GM12878 (cell line): ENCODE data around the gene SYNJ2. TPM values are rescaled to one million over a fixed set of nuclear protein-coding genes. Genes with fewer than 3 reads are reported as not detected.

Source experiments
- ATAC-seq: fragments of 200-7000 bp; cut with Tn5 transposase; 3 replicates; pipeline ENCODE4 v1.9.1; 2020; ENCODE audit warnings: mild to moderate bottlenecking, moderate library complexity
- BruUV-seq: library from RNA; stranded (reverse); fragments of 400-500 nt; replicated peaks from 2 replicates; lab custom pipeline; 2021; lab: Mats Ljungman, UMichigan
- CTCF ChIA-PET: fragments of 300-600 bp; sonication (Branson Sonifier 250); formaldehyde crosslinking; extraction: SDS; loops from one replicate; lab custom pipeline; 2021; ENCODE audit warnings: inconsistent platforms; lab: Yijun Ruan, JAX
- POLR2A ChIA-PET: fragments of 350-600 bp; formaldehyde crosslinking; extraction: SDS; loops from one replicate; lab custom pipeline; 2021; ENCODE audit warnings: inconsistent platforms; lab: Charles Lee
- RAD21 ChIA-PET: fragments of 300-600 bp; sonication (Branson Sonifier 250); formaldehyde crosslinking; loops from one replicate; lab custom pipeline; 2023; ENCODE audit warnings: antibody characterized with exemption; ENCODE audit not compliant: unreplicated experiment; lab: Charles Lee
- SMC1A ChIA-PET: fragments of 300-600 bp; sonication (Branson Sonifier 250); formaldehyde crosslinking; loops from one replicate; lab custom pipeline; 2023; ENCODE audit not compliant: unreplicated experiment, uncharacterized antibody; lab: Charles Lee
- DNase-seq: peaks from one replicate; pipeline ENCODE4 v3.0.0-alpha.2; 2011; ENCODE audit warnings: low read depth, low spot score
- FAIRE-seq: peaks from 3 replicates; lab custom pipeline; 2011; peaks lifted over from hg19 to GRCh38; lab: Jason Lieb, UNC
- H2AFZ ChIP-seq: 2 replicates; pipeline ENCODE4 v1.6.0; 2011; ENCODE audit warnings: low read depth, low read length, control low read depth; ENCODE audit not compliant: control insufficient read depth
- H3K27ac ChIP-seq: 2 replicates; pipeline ENCODE4 v1.5.1; 2011; ENCODE audit warnings: control low read depth; ENCODE audit not compliant: control insufficient read depth, insufficient read depth
- H3K27me3 ChIP-seq, 2 experiments: replicated peaks in 1 of 2; 2 replicates each; pipeline versions ENCODE4 v1.6.0 to v1.6.1; 2011; ENCODE audit warnings: low read length in 1 of 2; ENCODE audit not compliant: control insufficient read depth in 2 of 2, insufficient read depth in 2 of 2
- H3K36me3 ChIP-seq, 2 experiments: 2 replicates each; pipeline ENCODE4 v1.5.1; 2011; ENCODE audit warnings: low read length in 1 of 2; ENCODE audit not compliant: control insufficient read depth in 2 of 2, insufficient read depth in 2 of 2
- H3K4me1 ChIP-seq: 2 replicates; pipeline ENCODE4 v1.6.1; 2011; ENCODE audit warnings: mild to moderate bottlenecking, low read length, moderate library complexity, mixed read lengths; ENCODE audit not compliant: control insufficient read depth, insufficient read depth
- H3K4me2 ChIP-seq: 2 replicates; pipeline ENCODE4 v1.6.0; 2011; ENCODE audit warnings: control low read depth; ENCODE audit not compliant: control insufficient read depth, insufficient read depth
- H3K4me3 ChIP-seq: fragments of 200-600 bp; sonication (generic); 2 replicates; pipeline ENCODE4 v1.5.1; 2016
- H3K79me2 ChIP-seq: 2 replicates; pipeline ENCODE4 v1.6.0; 2011; ENCODE audit warnings: low read length; ENCODE audit not compliant: control insufficient read depth, insufficient read depth
- H3K9ac ChIP-seq: 2 replicates; pipeline ENCODE4 v1.8.0; 2011; ENCODE audit warnings: low read length, control low read depth, mixed read lengths; ENCODE audit not compliant: control insufficient read depth, insufficient read depth
- H3K9me3 ChIP-seq: replicated peaks from 3 replicates; pipeline ENCODE4 v1.5.1; 2011; ENCODE audit warnings: mild to moderate bottlenecking, low read length; ENCODE audit not compliant: control insufficient read depth, insufficient read depth
- H4K20me1 ChIP-seq: 2 replicates; pipeline ENCODE4 v1.6.0; 2011; ENCODE audit not compliant: control insufficient read depth, insufficient read depth
- CBX5 ChIP-seq: sonication (generic); IDR thresholded peaks from 2 replicates; pipeline ENCODE4 v1.6.1; 2016; ENCODE audit warnings: low read depth, moderate library complexity, mild to moderate bottlenecking, inconsistent platforms
- CREB1 ChIP-seq: IDR thresholded peaks from 2 replicates; pipeline ENCODE4 v1.6.1; 2012; ENCODE audit warnings: low read depth, mild to moderate bottlenecking, inconsistent platforms
- JUND ChIP-seq: IDR thresholded peaks from 2 replicates; pipeline ENCODE4 v1.6.1; 2012; ENCODE audit warnings: low read depth, mild to moderate bottlenecking, low read length, improper control_type of control experiment, moderate library complexity
- POU2F2 ChIP-seq: IDR thresholded peaks from 3 replicates; pipeline ENCODE4 v1.6.1; 2011; ENCODE audit warnings: low read depth, mild to moderate bottlenecking, low read length, borderline replicate concordance
- RUNX3 ChIP-seq: IDR thresholded peaks from 2 replicates; pipeline ENCODE4 v1.6.1; 2012; ENCODE audit warnings: low read length, inconsistent platforms
- SMAD1 ChIP-seq: fragments of 450-650 bp; IDR thresholded peaks from 2 replicates; pipeline ENCODE4 v1.6.1; 2018; ENCODE audit warnings: mild to moderate bottlenecking, low read depth; ENCODE audit not compliant: partially characterized antibody
- SRF ChIP-seq, 2 experiments: IDR thresholded peaks; 2 replicates each; pipeline ENCODE4 v1.6.1; 2011; ENCODE audit warnings: low read depth in 2 of 2, low read length in 2 of 2, mild to moderate bottlenecking in 1 of 2, moderate library complexity in 1 of 2
- STAT1 ChIP-seq: fragments of 450-650 bp; conservative IDR thresholded peaks from 2 replicates; pipeline ENCODE4 v1.6.1; 2014; ENCODE audit warnings: antibody characterized with exemption, mild to moderate bottlenecking
- WGBS: methylation state at CpG from one replicate; pipeline ENCODE4 v1.1.6; 2016; ENCODE audit warnings: low lambda C conversion rate; ENCODE audit not compliant: insufficient replicate concordance, insufficient coverage; ENCODE audit errors: missing lambda C conversion rate; 5-methylcytosine and 5-hydroxymethylcytosine counted together
- in situ Hi-C: fragments of 300-500 bp; cut with MboI; formaldehyde crosslinking; loops from 9 replicates; pipeline ENCODE4 v1.14.3; 2018; ENCODE audit warnings: mixed read lengths
- intact Hi-C: fragments of 100-400 bp; cut with micrococcal nuclease; formaldehyde crosslinking; loops from one replicate; pipeline ENCODE4 v1.14.2; 2022; ENCODE audit not compliant: unreplicated experiment
- polyA plus RNA-seq, 11 experiments: library from polyadenylated mRNA; depleted of rRNA in 4 of 11; unstranded in 6 of 11; stranded (reverse) in 5 of 11; fragments of >200 nt; fragmentation: Nextera tagmentation in 4 of 11; fragmentation: Illumina TruSeq in 1 of 11; extraction: Ambion mirVana in 4 of 11; extraction: Trizol in 1 of 11; gene quantifications; 1 replicate in 1 of 11; 2 replicates in 10 of 11; pipeline versions ENCODE4 v1.2.1 to v1.2.3, GENCODE V29; 2011 to 2016; ENCODE audit warnings: inconsistent platforms in 2 of 11, missing spikeins in 2 of 11, low read depth in 1 of 11
- total RNA-seq, 4 experiments: library from RNA; depleted of rRNA in 3 of 4; stranded (reverse); fragments of >200 nt in 3 of 4; fragmentation: Illumina TruSeq in 1 of 4; extraction: Trizol in 1 of 4; gene quantifications; 2 replicates each; pipeline versions ENCODE4 v1.2.1 to v1.2.3, GENCODE V29; 2013 to 2021
- TF ChIP-seq, protein P1 (sequence below): fragments of 150-350 bp; IDR thresholded peaks from 2 replicates; pipeline ENCODE4 v1.6.1; 2016; ENCODE audit warnings: low read depth, low read length
- TF ChIP-seq, protein P2 (sequence below): fragments of 450-650 bp; IDR thresholded peaks from 2 replicates; pipeline ENCODE4 v1.6.1; 2016; ENCODE audit warnings: mild to moderate bottlenecking
- TF ChIP-seq, protein P3 (sequence below): fragments of 450-650 bp; IDR thresholded peaks from 2 replicates; pipeline ENCODE4 v1.6.1; 2017; ENCODE audit warnings: mild to moderate bottlenecking, moderate library complexity
- TF ChIP-seq, protein P4 (sequence below): fragments of 450-650 bp; IDR thresholded peaks from 2 replicates; pipeline ENCODE4 v1.6.1; 2017; ENCODE audit warnings: mild to moderate bottlenecking, moderate library complexity

SYNJ2 gene
- total and polyA plus RNA-seq, 10 of the 15 experiments (the other 5 are each of a cell fraction or from before 2014, with no cell fraction given) = 0.11 to 1.8 (median 0.57) TPM

DNA sequence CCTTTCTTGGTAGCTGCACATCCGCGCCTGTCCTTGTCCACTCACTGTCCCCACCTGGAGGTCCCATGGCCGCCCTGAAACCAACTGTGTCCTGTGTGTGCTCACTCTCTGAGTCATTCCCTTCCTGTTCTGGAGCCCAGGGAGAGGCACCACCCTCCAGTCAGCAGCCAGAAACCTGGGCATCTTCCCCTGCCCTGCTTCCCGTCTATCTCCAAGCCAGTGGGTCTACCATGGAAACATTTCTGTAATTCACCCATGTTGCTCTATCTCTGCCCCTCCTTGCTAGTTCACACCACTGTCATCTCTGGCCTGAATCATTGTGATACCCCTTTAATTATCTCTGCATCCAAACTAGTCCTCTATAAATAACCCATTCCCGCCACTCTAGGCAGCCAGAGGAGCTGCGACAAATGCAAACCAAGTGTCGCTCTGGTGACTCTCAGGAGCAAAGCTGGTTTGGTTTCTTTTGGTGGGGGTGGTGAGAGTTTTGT lies 28.8 kb upstream of the SYNJ2 start:
- no peak overlapping the region for H3K27ac ChIP-seq
- H3K4me3 ChIP-seq = no peak overlapping the region
- no TSS peak for BruUV-seq
- no peaks in the 10 kb centered on the region for H3K27me3 ChIP-seq
- in situ Hi-C loops = no loop called here
- DNase-seq (no peak), FAIRE-seq (no peak), ATAC-seq (no peak)
- no peaks in the 10 kb centered on the region for H3K4me1 ChIP-seq
- WGBS = 43% methylated on average over 7 of the region's 7 CpGs
- H3K36me3 ChIP-seq = no peaks in the 10 kb centered on the region
- H3K79me2 ChIP-seq = no peaks in the 10 kb centered on the region
- H4K20me1 ChIP-seq = no peaks in the 10 kb centered on the region
- H3K9me3 ChIP-seq = peaks cover under 1% of the 10 kb centered on the region; the same call in 2 of the 3 replicates
- SMC1A ChIA-PET = no interaction called here
- H3K9ac ChIP-seq = no peak overlapping the region
- intact Hi-C loops = no loop called here
- H2AFZ ChIP-seq = no peak overlapping the region
- CTCF ChIA-PET = interaction anchor here (1.1 kb wide), 1 partner anchor 120 kb away, joined by 4 read pairs; no protein-coding TSS in a partner anchor
- POLR2A ChIA-PET = no interaction called here
- RAD21 ChIA-PET = no interaction called here
- no peak overlapping the region for H3K4me2 ChIP-seq
- TF ChIP-seq SMAD1 (no peak), SRF (IDR thresholded peaks at IDR 0.05; ENCODE audit: low read depth in 2 of 2, low read length in 2 of 2) (no peak), CBX5 (no peak), RUNX3 (no peak), STAT1 (no peak), CREB1 (no peak), POU2F2 (no peak), JUND (no peak)
- TF ChIP-seq, protein P1, sequence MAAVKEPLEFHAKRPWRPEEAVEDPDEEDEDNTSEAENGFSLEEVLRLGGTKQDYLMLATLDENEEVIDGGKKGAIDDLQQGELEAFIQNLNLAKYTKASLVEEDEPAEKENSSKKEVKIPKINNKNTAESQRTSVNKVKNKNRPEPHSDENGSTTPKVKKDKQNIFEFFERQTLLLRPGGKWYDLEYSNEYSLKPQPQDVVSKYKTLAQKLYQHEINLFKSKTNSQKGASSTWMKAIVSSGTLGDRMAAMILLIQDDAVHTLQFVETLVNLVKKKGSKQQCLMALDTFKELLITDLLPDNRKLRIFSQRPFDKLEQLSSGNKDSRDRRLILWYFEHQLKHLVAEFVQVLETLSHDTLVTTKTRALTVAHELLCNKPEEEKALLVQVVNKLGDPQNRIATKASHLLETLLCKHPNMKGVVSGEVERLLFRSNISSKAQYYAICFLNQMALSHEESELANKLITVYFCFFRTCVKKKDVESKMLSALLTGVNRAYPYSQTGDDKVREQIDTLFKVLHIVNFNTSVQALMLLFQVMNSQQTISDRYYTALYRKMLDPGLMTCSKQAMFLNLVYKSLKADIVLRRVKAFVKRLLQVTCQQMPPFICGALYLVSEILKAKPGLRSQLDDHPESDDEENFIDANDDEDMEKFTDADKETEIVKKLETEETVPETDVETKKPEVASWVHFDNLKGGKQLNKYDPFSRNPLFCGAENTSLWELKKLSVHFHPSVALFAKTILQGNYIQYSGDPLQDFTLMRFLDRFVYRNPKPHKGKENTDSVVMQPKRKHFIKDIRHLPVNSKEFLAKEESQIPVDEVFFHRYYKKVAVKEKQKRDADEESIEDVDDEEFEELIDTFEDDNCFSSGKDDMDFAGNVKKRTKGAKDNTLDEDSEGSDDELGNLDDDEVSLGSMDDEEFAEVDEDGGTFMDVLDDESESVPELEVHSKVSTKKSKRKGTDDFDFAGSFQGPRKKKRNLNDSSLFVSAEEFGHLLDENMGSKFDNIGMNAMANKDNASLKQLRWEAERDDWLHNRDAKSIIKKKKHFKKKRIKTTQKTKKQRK = no peak
- TF ChIP-seq, protein P2, sequence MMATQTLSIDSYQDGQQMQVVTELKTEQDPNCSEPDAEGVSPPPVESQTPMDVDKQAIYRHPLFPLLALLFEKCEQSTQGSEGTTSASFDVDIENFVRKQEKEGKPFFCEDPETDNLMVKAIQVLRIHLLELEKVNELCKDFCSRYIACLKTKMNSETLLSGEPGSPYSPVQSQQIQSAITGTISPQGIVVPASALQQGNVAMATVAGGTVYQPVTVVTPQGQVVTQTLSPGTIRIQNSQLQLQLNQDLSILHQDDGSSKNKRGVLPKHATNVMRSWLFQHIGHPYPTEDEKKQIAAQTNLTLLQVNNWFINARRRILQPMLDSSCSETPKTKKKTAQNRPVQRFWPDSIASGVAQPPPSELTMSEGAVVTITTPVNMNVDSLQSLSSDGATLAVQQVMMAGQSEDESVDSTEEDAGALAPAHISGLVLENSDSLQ = no peak
- TF ChIP-seq, protein P3, sequence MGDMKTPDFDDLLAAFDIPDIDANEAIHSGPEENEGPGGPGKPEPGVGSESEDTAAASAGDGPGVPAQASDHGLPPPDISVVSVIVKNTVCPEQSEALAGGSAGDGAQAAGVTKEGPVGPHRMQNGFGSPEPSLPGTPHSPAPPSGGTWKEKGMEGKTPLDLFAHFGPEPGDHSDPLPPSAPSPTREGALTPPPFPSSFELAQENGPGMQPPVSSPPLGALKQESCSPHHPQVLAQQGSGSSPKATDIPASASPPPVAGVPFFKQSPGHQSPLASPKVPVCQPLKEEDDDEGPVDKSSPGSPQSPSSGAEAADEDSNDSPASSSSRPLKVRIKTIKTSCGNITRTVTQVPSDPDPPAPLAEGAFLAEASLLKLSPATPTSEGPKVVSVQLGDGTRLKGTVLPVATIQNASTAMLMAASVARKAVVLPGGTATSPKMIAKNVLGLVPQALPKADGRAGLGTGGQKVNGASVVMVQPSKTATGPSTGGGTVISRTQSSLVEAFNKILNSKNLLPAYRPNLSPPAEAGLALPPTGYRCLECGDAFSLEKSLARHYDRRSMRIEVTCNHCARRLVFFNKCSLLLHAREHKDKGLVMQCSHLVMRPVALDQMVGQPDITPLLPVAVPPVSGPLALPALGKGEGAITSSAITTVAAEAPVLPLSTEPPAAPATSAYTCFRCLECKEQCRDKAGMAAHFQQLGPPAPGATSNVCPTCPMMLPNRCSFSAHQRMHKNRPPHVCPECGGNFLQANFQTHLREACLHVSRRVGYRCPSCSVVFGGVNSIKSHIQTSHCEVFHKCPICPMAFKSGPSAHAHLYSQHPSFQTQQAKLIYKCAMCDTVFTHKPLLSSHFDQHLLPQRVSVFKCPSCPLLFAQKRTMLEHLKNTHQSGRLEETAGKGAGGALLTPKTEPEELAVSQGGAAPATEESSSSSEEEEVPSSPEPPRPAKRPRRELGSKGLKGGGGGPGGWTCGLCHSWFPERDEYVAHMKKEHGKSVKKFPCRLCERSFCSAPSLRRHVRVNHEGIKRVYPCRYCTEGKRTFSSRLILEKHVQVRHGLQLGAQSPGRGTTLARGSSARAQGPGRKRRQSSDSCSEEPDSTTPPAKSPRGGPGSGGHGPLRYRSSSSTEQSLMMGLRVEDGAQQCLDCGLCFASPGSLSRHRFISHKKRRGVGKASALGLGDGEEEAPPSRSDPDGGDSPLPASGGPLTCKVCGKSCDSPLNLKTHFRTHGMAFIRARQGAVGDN = no peak
- TF ChIP-seq, protein P4, sequence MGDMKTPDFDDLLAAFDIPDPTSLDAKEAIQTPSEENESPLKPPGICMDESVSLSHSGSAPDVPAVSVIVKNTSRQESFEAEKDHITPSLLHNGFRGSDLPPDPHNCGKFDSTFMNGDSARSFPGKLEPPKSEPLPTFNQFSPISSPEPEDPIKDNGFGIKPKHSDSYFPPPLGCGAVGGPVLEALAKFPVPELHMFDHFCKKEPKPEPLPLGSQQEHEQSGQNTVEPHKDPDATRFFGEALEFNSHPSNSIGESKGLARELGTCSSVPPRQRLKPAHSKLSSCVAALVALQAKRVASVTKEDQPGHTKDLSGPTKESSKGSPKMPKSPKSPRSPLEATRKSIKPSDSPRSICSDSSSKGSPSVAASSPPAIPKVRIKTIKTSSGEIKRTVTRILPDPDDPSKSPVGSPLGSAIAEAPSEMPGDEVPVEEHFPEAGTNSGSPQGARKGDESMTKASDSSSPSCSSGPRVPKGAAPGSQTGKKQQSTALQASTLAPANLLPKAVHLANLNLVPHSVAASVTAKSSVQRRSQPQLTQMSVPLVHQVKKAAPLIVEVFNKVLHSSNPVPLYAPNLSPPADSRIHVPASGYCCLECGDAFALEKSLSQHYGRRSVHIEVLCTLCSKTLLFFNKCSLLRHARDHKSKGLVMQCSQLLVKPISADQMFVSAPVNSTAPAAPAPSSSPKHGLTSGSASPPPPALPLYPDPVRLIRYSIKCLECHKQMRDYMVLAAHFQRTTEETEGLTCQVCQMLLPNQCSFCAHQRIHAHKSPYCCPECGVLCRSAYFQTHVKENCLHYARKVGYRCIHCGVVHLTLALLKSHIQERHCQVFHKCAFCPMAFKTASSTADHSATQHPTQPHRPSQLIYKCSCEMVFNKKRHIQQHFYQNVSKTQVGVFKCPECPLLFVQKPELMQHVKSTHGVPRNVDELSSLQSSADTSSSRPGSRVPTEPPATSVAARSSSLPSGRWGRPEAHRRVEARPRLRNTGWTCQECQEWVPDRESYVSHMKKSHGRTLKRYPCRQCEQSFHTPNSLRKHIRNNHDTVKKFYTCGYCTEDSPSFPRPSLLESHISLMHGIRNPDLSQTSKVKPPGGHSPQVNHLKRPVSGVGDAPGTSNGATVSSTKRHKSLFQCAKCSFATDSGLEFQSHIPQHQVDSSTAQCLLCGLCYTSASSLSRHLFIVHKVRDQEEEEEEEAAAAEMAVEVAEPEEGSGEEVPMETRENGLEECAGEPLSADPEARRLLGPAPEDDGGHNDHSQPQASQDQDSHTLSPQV = no peak
